HL-60 (cell line): Measurements from ENCODE around the gene FBXO27.

Experiments
- POLR2AphosphoS5 ChIP-seq: IDR thresholded peaks from 2 replicates; pipeline ENCODE4 v1.6.1; 2012; ENCODE audit warnings: low read depth
- TF ChIP-seq, protein P1 (sequence below): IDR thresholded peaks from one replicate; pipeline ENCODE4 v1.5.1; 2011; ENCODE audit warnings: low read length, control low read depth, inconsistent platforms; ENCODE audit not compliant: insufficient read depth

DNA sequence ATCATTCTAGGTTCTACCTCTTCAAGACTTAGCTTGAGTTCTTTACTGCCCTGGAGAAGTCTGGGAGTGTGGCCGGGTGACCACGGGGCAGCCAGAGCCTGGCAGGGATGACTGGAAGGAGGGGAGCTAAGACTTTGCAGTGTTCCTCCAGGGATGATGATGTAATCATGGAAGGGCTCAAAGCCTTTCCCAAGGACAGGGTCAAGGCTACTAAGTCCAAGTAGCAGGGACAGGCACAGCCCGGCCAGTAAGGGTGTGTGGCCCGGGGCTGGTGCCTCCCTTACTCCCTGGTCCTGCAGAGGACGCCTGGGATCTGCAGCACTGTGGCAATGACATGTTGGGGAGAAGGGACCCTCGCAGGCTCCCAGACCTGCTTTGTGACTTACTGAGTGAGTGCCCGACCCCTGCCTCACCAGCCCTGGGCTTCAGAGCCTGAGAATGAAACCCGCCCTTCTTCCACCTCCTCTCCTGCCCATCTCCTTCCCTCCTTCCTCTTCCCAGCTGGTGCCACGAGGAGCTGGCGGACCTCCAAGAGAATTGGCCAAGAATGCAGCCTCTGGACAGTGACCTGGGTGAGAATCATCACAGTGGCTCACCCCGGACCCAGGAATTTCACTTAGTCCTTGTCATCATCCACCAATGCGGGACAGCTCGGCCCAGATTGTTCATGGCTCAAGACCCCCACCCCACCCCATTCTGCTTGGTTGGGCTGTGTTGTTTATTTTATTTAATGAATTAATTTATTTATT, 41.2 kb downstream of the FBXO27 start:
- TF ChIP-seq, protein P1, sequence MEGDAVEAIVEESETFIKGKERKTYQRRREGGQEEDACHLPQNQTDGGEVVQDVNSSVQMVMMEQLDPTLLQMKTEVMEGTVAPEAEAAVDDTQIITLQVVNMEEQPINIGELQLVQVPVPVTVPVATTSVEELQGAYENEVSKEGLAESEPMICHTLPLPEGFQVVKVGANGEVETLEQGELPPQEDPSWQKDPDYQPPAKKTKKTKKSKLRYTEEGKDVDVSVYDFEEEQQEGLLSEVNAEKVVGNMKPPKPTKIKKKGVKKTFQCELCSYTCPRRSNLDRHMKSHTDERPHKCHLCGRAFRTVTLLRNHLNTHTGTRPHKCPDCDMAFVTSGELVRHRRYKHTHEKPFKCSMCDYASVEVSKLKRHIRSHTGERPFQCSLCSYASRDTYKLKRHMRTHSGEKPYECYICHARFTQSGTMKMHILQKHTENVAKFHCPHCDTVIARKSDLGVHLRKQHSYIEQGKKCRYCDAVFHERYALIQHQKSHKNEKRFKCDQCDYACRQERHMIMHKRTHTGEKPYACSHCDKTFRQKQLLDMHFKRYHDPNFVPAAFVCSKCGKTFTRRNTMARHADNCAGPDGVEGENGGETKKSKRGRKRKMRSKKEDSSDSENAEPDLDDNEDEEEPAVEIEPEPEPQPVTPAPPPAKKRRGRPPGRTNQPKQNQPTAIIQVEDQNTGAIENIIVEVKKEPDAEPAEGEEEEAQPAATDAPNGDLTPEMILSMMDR = no peak
- no peak for TF ChIP-seq POLR2AphosphoS5
